H1 (cell line): Measurements from ENCODE around the gene GUCY1A2. TPM values are rescaled to one million over a fixed set of nuclear protein-coding genes. Genes with fewer than 3 reads are reported as not detected.

Source experiments
- CTCF ChIA-PET: fragments of 300-600 bp; sonication (Branson Sonifier 250); formaldehyde crosslinking; loops from one replicate; lab custom pipeline; 2021; ENCODE audit not compliant: partially characterized antibody; lab: Charles Lee
- POLR2A ChIA-PET: fragments of 300-600 bp; sonication (Branson Sonifier 250); formaldehyde crosslinking; loops from one replicate; lab custom pipeline; 2021; ENCODE audit warnings: inconsistent platforms; ENCODE audit not compliant: partially characterized antibody; lab: Charles Lee
- DNase-seq, 2 experiments: peaks; one replicate each; pipeline versions ENCODE4 v3.0.0 to v3.0.0-alpha.2; 2010 to 2022; ENCODE audit warnings: low spot score in 2 of 2, low read depth in 1 of 2, mixed read lengths in 1 of 2
- FAIRE-seq: peaks from 2 replicates; lab custom pipeline; 2011; peaks lifted over from hg19 to GRCh38; lab: Jason Lieb, UNC
- H2AFZ ChIP-seq: 2 replicates; pipeline ENCODE4 v1.8.1; 2012; ENCODE audit warnings: low read length, inconsistent platforms
- H2AK5ac ChIP-seq: 2 replicates; pipeline ENCODE4 v1.6.1; 2013; ENCODE audit warnings: low read depth, low read length
- H2BK120ac ChIP-seq: replicated peaks from 2 replicates; pipeline ENCODE3; 2013; ENCODE audit warnings: low read depth, low read length, inconsistent platforms
- H2BK12ac ChIP-seq: 2 replicates; pipeline ENCODE4 v1.6.1; 2013; ENCODE audit warnings: low read depth, low read length
- H2BK15ac ChIP-seq: 2 replicates; pipeline ENCODE4 v1.6.1; 2013; ENCODE audit warnings: low read length
- H2BK20ac ChIP-seq: 2 replicates; pipeline ENCODE4 v1.6.1; 2013; ENCODE audit warnings: low read length
- H2BK5ac ChIP-seq: 2 replicates; pipeline ENCODE4 v1.6.1; 2013; ENCODE audit warnings: low read depth, low read length
- H3K14ac ChIP-seq: 2 replicates; pipeline ENCODE4 v1.6.1; 2013; ENCODE audit warnings: inconsistent platforms; ENCODE audit not compliant: insufficient read length
- H3K18ac ChIP-seq: 2 replicates; pipeline ENCODE4 v1.6.1; 2013; ENCODE audit warnings: low read length; ENCODE audit errors: extremely low read depth
- H3K23ac ChIP-seq: 2 replicates; pipeline ENCODE4 v1.6.1; 2013; ENCODE audit warnings: inconsistent platforms; ENCODE audit not compliant: insufficient read length
- H3K23me2 ChIP-seq: 2 replicates; pipeline ENCODE4 v1.6.1; 2013; ENCODE audit warnings: low read depth, low read length
- H3K27ac ChIP-seq: 2 replicates; pipeline ENCODE4 v1.6.1; 2011; ENCODE audit warnings: low read depth, low read length, inconsistent platforms
- H3K27me3 ChIP-seq, 4 experiments: replicated peaks in 1 of 4; 1 replicate in 1 of 4; 2 replicates in 3 of 4; pipeline versions ENCODE4 v1.6.1 to v1.8.1; 2011 to 2013; ENCODE audit warnings: low read length in 3 of 4, mild to moderate bottlenecking in 3 of 4, inconsistent platforms in 2 of 4, mixed read lengths in 2 of 4, moderate library complexity in 1 of 4; ENCODE audit not compliant: control insufficient read depth in 3 of 4, insufficient read depth in 3 of 4; ENCODE audit errors: extremely low read depth in 1 of 4
- H3K36me3 ChIP-seq, 4 experiments: 2 replicates each; pipeline versions ENCODE4 v1.6.1 to v1.8.1; 2011 to 2013; ENCODE audit warnings: mild to moderate bottlenecking in 4 of 4, low read length in 3 of 4, moderate library complexity in 2 of 4, control low read depth in 1 of 4, inconsistent platforms in 1 of 4; ENCODE audit not compliant: insufficient read depth in 4 of 4, control insufficient read depth in 2 of 4
- H3K4ac ChIP-seq: replicated peaks from 2 replicates; pipeline ENCODE3; 2013; ENCODE audit warnings: low read length, low read depth, mixed read lengths, inconsistent platforms; ENCODE audit not compliant: insufficient read length
- H3K4me1 ChIP-seq, 4 experiments: replicated peaks in 1 of 4; 1 replicate in 1 of 4; 2 replicates in 3 of 4; pipeline versions ENCODE4 v1.6.1 to v1.8.1; 2011 to 2013; ENCODE audit warnings: low read length in 3 of 4, inconsistent platforms in 2 of 4, mixed read lengths in 1 of 4; ENCODE audit not compliant: insufficient read depth in 4 of 4, control insufficient read depth in 3 of 4
- H3K4me2 ChIP-seq, 2 experiments: 2 replicates each; pipeline versions ENCODE4 v1.6.1 to v1.8.1; 2011 to 2013; ENCODE audit warnings: low read depth in 2 of 2, low read length in 2 of 2, control low read depth in 1 of 2, inconsistent platforms in 1 of 2, mild to moderate bottlenecking in 1 of 2; ENCODE audit not compliant: insufficient read depth in 1 of 2
- H3K4me3 ChIP-seq, 4 experiments: fragments of 200-600, 300-600 bp in 1 of 4; sonication (generic), shearing (Covaris generic), sonication (Bioruptor Twin) in 1 of 4; 2 replicates each; pipeline versions ENCODE4 v1.5.1 to v1.8.1; 2011 to 2016; ENCODE audit warnings: low read length in 4 of 4, low read depth in 3 of 4, control low read depth in 2 of 4, inconsistent platforms in 2 of 4, mild to moderate bottlenecking in 2 of 4, mixed read lengths in 1 of 4, moderate library complexity in 1 of 4; ENCODE audit not compliant: insufficient read depth in 2 of 4; ENCODE audit errors: extremely low read depth in 1 of 4
- H3K56ac ChIP-seq: replicated peaks from 2 replicates; pipeline ENCODE3; 2013; ENCODE audit warnings: low read depth, mild to moderate bottlenecking, mixed read lengths, low read length, inconsistent platforms; ENCODE audit not compliant: insufficient read length
- H3K79me1 ChIP-seq: 2 replicates; pipeline ENCODE4 v1.6.1; 2013; ENCODE audit warnings: low read depth, low read length, control low read depth
- H3K79me2 ChIP-seq, 2 experiments: 2 replicates each; pipeline versions ENCODE4 v1.6.1 to v1.8.1; 2012 to 2013; ENCODE audit warnings: low read length in 2 of 2, mild to moderate bottlenecking in 2 of 2, inconsistent platforms in 1 of 2; ENCODE audit not compliant: insufficient read depth in 2 of 2, control insufficient read depth in 1 of 2
- H3K9ac ChIP-seq, 4 experiments: replicated peaks in 1 of 4; 1 replicate in 1 of 4; 2 replicates in 3 of 4; pipeline versions ENCODE4 v1.6.1 to v1.8.1; 2011 to 2013; ENCODE audit warnings: low read depth in 3 of 4, low read length in 3 of 4, control low read depth in 2 of 4, mild to moderate bottlenecking in 2 of 4, moderate library complexity in 2 of 4, inconsistent platforms in 1 of 4; ENCODE audit errors: extremely low read depth in 1 of 4
- H3K9me3 ChIP-seq, 2 experiments: 2 replicates each; pipeline versions ENCODE4 v1.6.1 to v1.8.1; 2012 to 2013; ENCODE audit warnings: mild to moderate bottlenecking in 2 of 2, moderate library complexity in 2 of 2, control low read depth in 1 of 2, inconsistent platforms in 1 of 2, low read depth in 1 of 2, low read length in 1 of 2, mixed read lengths in 1 of 2; ENCODE audit not compliant: insufficient read depth in 2 of 2
- H4K20me1 ChIP-seq, 2 experiments: replicated peaks in 1 of 2; 2 replicates each; pipeline versions ENCODE3 to v1.8.1; 2011 to 2013; ENCODE audit warnings: inconsistent platforms in 2 of 2, low read length in 2 of 2, mild to moderate bottlenecking in 1 of 2; ENCODE audit not compliant: insufficient read depth in 2 of 2, control insufficient read depth in 1 of 2
- H4K5ac ChIP-seq: 2 replicates; pipeline ENCODE4 v1.6.1; 2013; ENCODE audit warnings: low read length, low read depth, mixed read lengths, inconsistent platforms; ENCODE audit not compliant: insufficient read length
- H4K8ac ChIP-seq: 2 replicates; pipeline ENCODE4 v1.8.0; 2013; ENCODE audit warnings: mild to moderate bottlenecking, moderate library complexity, low read length, inconsistent platforms; ENCODE audit not compliant: insufficient read depth; ENCODE audit errors: extremely low read depth
- H4K91ac ChIP-seq: replicated peaks from 2 replicates; pipeline ENCODE3; 2013; ENCODE audit warnings: low read length, mixed read lengths, inconsistent platforms; ENCODE audit not compliant: insufficient read length
- ASH2L ChIP-seq: fragments of 200-600, 300-600 bp; sonication (generic); IDR thresholded peaks from one replicate; pipeline ENCODE4 v1.7.1; 2017; ENCODE audit warnings: low read length
- BCL11A ChIP-seq, 2 experiments: IDR thresholded peaks; one replicate each; pipeline ENCODE4 v1.6.1; 2011; ENCODE audit warnings: low read depth in 2 of 2, low read length in 2 of 2, mild to moderate bottlenecking in 2 of 2
- BRCA1 ChIP-seq: IDR thresholded peaks from 2 replicates; pipeline ENCODE4 v1.6.1; 2012; ENCODE audit warnings: low read depth, low read length, improper control_type of control experiment
- CHD2 ChIP-seq: IDR thresholded peaks from 2 replicates; pipeline ENCODE4 v1.6.1; 2012; ENCODE audit warnings: low read length, improper control_type of control experiment
- EP300 ChIP-seq, 2 experiments: IDR thresholded peaks; 1 replicate in 1 of 2; 2 replicates in 1 of 2; pipeline ENCODE4 v1.6.1; 2011 to 2012; ENCODE audit warnings: low read depth in 2 of 2, low read length in 2 of 2, mild to moderate bottlenecking in 2 of 2, borderline replicate concordance in 1 of 2, inconsistent platforms in 1 of 2, moderate library complexity in 1 of 2
- NANOG ChIP-seq: IDR thresholded peaks from 2 replicates; pipeline ENCODE4 v1.6.1; 2011; ENCODE audit warnings: low read length, low read depth, mild to moderate bottlenecking, inconsistent platforms; ENCODE audit not compliant: insufficient read depth, poor library complexity, severe bottlenecking
- USF2 ChIP-seq: IDR thresholded peaks from 2 replicates; pipeline ENCODE4 v1.6.1; 2011; ENCODE audit warnings: low read length, improper control_type of control experiment
- WGBS, 2 experiments: shearing (Covaris generic) in 1 of 2; methylation state at CpG; one replicate each; pipeline versions ENCODE4 v1.1.6 to v1.1.7; 2013 to 2015; ENCODE audit warnings: low lambda C conversion rate in 2 of 2, mixed read lengths in 2 of 2, inconsistent platforms in 1 of 2, low coverage in 1 of 2, missing lambda C conversion rate in 1 of 2; ENCODE audit not compliant: insufficient replicate concordance in 2 of 2, insufficient coverage in 1 of 2, insufficient read length in 1 of 2; ENCODE audit errors: extremely low coverage in 1 of 2, missing lambda C conversion rate in 1 of 2; 5-methylcytosine and 5-hydroxymethylcytosine counted together
- polyA plus RNA-seq, 7 experiments: library from polyadenylated mRNA; depleted of rRNA in 3 of 7; stranded (reverse) in 5 of 7; unstranded in 2 of 7; fragments of >200 nt in 5 of 7; fragments of 200-250 nt in 2 of 7; gene quantifications; 1 replicate in 5 of 7; 2 replicates in 1 of 7; 4 replicates in 1 of 7; pipeline versions ENCODE4 v1.2.1 to v1.2.3, GENCODE V29; 2011 to 2013; ENCODE audit warnings: missing spikeins in 2 of 7, mixed read lengths in 2 of 7
- total RNA-seq: library from RNA; stranded (reverse); fragmentation: NEBNext Ultra II Directional; extraction: Animal tissue kit (Norgen Biotek cat#: 25700); gene quantifications from 2 replicates; pipeline ENCODE4 v1.2.1, GENCODE V29; 2021

Gene GUCY1A2
- total and polyA plus RNA-seq, 2 of the 8 experiments (the other 6 are each of a cell fraction or from before 2014, with no cell fraction given), result 0.11 to 1.9 TPM

DNA sequence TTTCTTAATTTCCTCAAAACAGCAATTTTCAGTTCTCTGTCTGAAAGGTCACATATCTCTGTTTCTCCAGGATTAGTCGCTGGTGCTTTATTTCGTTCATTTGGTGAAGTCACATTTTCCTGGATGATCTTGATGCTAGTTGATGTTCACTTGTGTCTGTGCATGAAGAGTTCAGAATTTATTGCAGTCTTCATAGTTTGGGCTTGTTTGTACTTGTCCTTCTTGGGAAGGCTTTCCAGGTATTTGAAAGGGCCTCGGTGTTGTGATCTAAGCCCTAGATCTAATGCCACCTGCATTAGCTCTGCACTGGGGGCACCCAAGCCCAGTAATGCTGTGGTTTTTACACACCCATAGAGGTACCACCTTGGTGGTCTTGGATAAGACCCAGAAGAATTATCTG lies 228.9 kb downstream of the GUCY1A2 start:
- FAIRE-seq, result no peak
- Histone ChIP-seq H3K14ac (no peak overlapping the region), H3K56ac (no peak overlapping the region), H3K79me1 (no peaks in the 10 kb centered on the region), H3K27me3 (no peaks in the 10 kb centered on the region), H4K5ac (no peak overlapping the region), H3K79me2 (no peaks in the 10 kb centered on the region), H3K4me1 (no peaks in the 10 kb centered on the region), H2BK12ac (no peak overlapping the region), H2BK15ac (no peak overlapping the region), H3K9me3 (0 out of 4 replicates have a peak, but pooled peaks cover 0 to 4% of the 10 kb centered on the region in 2 experiments), H2AFZ (no peak overlapping the region), H3K27ac (no peak overlapping the region), H3K9ac (no peak overlapping the region), H3K4ac (no peak overlapping the region), H3K18ac (no peak overlapping the region), H4K20me1 (no peaks in the 10 kb centered on the region), H3K4me3 (no peak overlapping the region), H2AK5ac (no peak overlapping the region), H3K36me3 (no peaks in the 10 kb centered on the region), H3K4me2 (no peak overlapping the region), H2BK120ac (no peak overlapping the region), H4K8ac (no peak overlapping the region), H3K23ac (no peak overlapping the region), H3K23me2 (no peaks in the 10 kb centered on the region), H2BK5ac (no peak overlapping the region), H2BK20ac (no peak overlapping the region), H4K91ac (no peak overlapping the region)
- CTCF ChIA-PET, result no interaction called here
- POLR2A ChIA-PET, result no interaction called here
- no peak for DNase-seq
- 97% methylated on average over 3 of the region's 3 CpGs; no CpG with 5 or more reads in 1 of the 2 experiments for WGBS, 2 experiments
- TF ChIP-seq ASH2L (no peak), NANOG (no peak), BRCA1 (no peak), BCL11A (IDR thresholded peaks at IDR 0.05; ENCODE audit: low read depth in 2 of 2, low read length in 2 of 2) (no peak), CHD2 (no peak), USF2 (no peak), EP300 (IDR thresholded peaks at IDR 0.05; ENCODE audit: borderline replicate concordance in 1 of 2, low read depth in 2 of 2, low read length in 2 of 2) (no peak)
